Measurements from ENCODE around the gene GMPR2.

The GMPR2 gene

DNA sequence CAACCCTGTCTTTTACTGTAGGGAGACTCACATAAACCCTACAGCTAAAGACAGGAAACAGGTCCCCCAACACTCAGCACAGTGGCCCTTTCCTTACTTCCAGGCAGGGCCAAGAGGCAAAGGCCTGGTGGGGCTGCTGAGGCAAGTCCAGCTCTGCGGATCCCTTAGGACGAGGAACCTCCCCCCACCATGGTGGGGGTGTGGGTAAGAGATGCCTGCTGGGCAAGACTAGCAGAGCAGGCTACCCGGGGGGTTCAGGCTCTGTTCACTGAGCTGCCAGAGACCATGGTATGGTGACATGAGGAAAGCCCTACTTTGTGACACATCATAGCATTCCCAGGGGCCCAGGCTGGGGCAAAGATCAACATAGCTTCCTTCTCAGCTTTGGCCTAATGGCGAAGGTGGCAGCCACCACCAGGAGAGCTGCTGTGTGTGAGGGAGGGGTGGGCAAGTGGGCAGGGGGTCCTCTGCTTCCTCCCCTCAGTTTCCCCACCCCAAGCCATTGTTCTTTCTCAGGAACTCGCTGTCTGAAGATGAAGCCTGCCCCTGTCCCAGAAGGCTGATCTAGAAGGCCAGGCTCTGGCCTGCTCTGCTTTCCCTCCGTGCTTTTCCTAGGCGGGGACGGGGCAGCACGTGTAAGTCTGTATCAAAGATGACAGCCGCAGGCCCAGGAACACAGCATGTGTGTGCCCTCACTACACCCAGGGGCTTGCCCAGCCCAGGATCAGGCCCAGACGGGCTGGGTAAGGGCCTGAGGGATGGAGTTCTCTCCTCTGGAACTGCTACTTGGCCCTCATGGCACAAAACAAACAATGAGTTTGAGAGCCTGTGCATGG, 19.8 kb downstream of the GMPR2 start:
- Histone ChIP-seq H3K79me2 (no peaks in the 10 kb centered on the region), H3K4me2 (ENCODE audit: low read length) (no peak overlapping the region), H3K4me3 (ENCODE audit: low read depth, low read length) (no peak overlapping the region), H3K36me3 (ENCODE audit: control insufficient read depth, insufficient read depth, low read length) (no peaks in the 10 kb centered on the region), H3K9ac (no peak overlapping the region), H2AFZ (no peak overlapping the region), H3K4me1 (no peaks in the 10 kb centered on the region), H3K9me3 (ENCODE audit: control insufficient read depth, low read length) (no peaks in the 10 kb centered on the region), H3K27me3 (ENCODE audit: control insufficient read depth, insufficient read depth, low read length) (no peaks in the 10 kb centered on the region), H3K27ac (no peak overlapping the region)
- TF ChIP-seq CTCF (IDR thresholded peaks at IDR 0.05), result no peak

- Histone ChIP-seq H3K27me3 (ENCODE audit: control insufficient read depth, insufficient read depth, low read length) (no peaks in the 10 kb centered on the region), H3K9ac (no peak overlapping the region), H3K27ac (no peak overlapping the region), H3K4me3 (ENCODE audit: low read depth, low read length) (no peak overlapping the region), H3K4me2 (ENCODE audit: low read length) (no peak overlapping the region), H3K4me1 (no peaks in the 10 kb centered on the region), H3K79me2 (no peaks in the 10 kb centered on the region), H3K36me3 (ENCODE audit: control insufficient read depth, insufficient read depth, low read length) (no peaks in the 10 kb centered on the region), H3K9me3 (ENCODE audit: control insufficient read depth, low read length) (no peaks in the 10 kb centered on the region), H2AFZ (no peak overlapping the region)
- TF ChIP-seq CTCF (IDR thresholded peaks at IDR 0.05), result no peak
Measured at GRCh38 chr14:24253936-24254335, 21.2 kb downstream of the GMPR2 start.

DNA sequence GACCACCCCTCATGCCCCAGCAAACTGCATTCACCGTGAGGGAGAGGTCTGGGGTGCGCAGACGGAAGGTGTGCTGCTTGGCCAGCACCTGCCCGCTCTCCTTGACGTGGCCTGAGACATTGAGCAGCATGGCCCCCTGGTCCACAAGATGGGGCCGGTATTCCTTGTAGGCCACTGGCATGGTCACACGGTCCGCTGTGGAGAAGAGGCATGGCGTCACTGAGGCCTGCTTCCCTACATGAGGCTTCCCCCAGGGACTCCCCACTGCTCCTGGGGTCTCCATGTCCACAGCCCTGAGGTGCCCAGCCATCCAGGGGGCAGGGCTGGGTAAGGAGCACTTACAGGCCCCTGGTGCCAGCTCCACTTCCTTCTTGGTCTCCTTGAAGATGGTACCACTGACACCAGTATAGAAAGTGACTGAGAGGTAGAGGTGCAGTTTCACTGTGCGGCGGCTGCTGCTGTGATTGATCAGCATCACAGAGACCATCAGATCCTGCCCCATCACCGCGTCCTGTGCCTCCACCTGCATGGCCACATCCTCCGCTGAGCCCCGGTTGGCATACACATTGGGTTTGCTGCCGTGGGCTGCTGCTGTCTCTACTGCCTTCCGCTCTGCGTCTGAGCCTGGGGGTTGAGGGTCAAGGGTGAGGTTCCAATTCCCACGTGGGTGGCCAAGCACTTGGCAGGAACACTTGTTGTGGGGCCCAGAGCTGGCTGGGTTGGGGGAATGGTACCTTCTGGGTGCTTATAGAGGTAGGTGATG, 22.1 kb downstream of the GMPR2 start:
- Histone ChIP-seq H3K36me3 (ENCODE audit: control insufficient read depth, insufficient read depth, low read length) (no peaks in the 10 kb centered on the region), H3K4me2 (ENCODE audit: low read length) (no peak overlapping the region), H3K27me3 (ENCODE audit: control insufficient read depth, insufficient read depth, low read length) (no peaks in the 10 kb centered on the region), H3K4me3 (ENCODE audit: low read depth, low read length) (no peak overlapping the region), H2AFZ (no peak overlapping the region), H3K9me3 (ENCODE audit: control insufficient read depth, low read length) (no peaks in the 10 kb centered on the region), H3K4me1 (no peaks in the 10 kb centered on the region), H3K27ac (no peak overlapping the region), H3K9ac (no peak overlapping the region), H3K79me2 (no peaks in the 10 kb centered on the region)
- TF ChIP-seq CTCF (IDR thresholded peaks at IDR 0.05), result no peak

- H3K9me3 ChIP-seq (ENCODE audit: control insufficient read depth, low read length), result no peaks in the 10 kb centered on the region
- no peak overlapping the region for H3K4me3 ChIP-seq (ENCODE audit: low read depth, low read length)
- H3K79me2 ChIP-seq, result no peaks in the 10 kb centered on the region
- no peak overlapping the region for H3K27ac ChIP-seq
- H3K27me3 ChIP-seq (ENCODE audit: control insufficient read depth, insufficient read depth, low read length), result no peaks in the 10 kb centered on the region
- H2AFZ ChIP-seq, result no peak overlapping the region
- no peak overlapping the region for H3K9ac ChIP-seq
- no peak for TF ChIP-seq CTCF (IDR thresholded peaks at IDR 0.05)
- no peak overlapping the region for H3K4me2 ChIP-seq (ENCODE audit: low read length)
- no peaks in the 10 kb centered on the region for H3K4me1 ChIP-seq
- H3K36me3 ChIP-seq (ENCODE audit: control insufficient read depth, insufficient read depth, low read length), result no peaks in the 10 kb centered on the region
Measured at GRCh38 chr14:24255438-24255837, 22.7 kb downstream of the GMPR2 start.

All from parathyroid adenoma (tissue), 2 donors.